Left lobe of liver (tissue), 2 donors: ENCODE measurements around the gene EPN1. TPM values are rescaled to one million over a fixed set of nuclear protein-coding genes. Genes with fewer than 3 reads are reported as not detected.

ENCODE experiments used
- ATAC-seq: fragments of 200-7000 bp; cut with Tn5 transposase; one replicate; pipeline ENCODE4 v1.9.1; 2020; ENCODE audit warnings: mild to moderate bottlenecking, moderate library complexity
- DNase-seq: peaks from one replicate; pipeline ENCODE4 v3.0.0-alpha.2; 2020; ENCODE audit warnings: low spot score
- total RNA-seq: library from RNA; stranded (reverse); gene quantifications from one replicate; pipeline ENCODE4 v1.2.1, GENCODE V29; 2021
- donor health status: DM: no; HTN: no; CAD: no; lungs with moderate emphysema.
- donor health status: DM: no; HTN: yes; CAD: no.

The EPN1 gene
- total RNA-seq, 1 donor from 2014 or later = 148 TPM

GRCh38 chr19:55691561-55692481, 16.8 kb downstream of the EPN1 start:
- DNase-seq = no peak

GRCh38 chr19:55692681-55693081, 17.7 kb downstream of the EPN1 start:
- DNase-seq = no peak
- ATAC-seq = no peak

More at GRCh38 chr19:55691561-55692481, 16.8 kb downstream of the EPN1 start:
- ATAC-seq = no peak

- DNase-seq (no peak), ATAC-seq (no peak)
Measured at GRCh38 chr19:55693336-55693974, 18.4 kb downstream of the EPN1 start.

- ATAC-seq = no peak
- DNase-seq = no peak
Measured at GRCh38 chr19:55694241-55694655, 19.2 kb downstream of the EPN1 start.

- DNase-seq = peak; percentile 37
- no peak for ATAC-seq
Measured at GRCh38 chr19:55694656-55695491, 19.8 kb downstream of the EPN1 start.

GRCh38 chr19:55695511-55696290, 20.7 kb downstream of the EPN1 start:
- peak; percentile 38 for DNase-seq
- no peak for ATAC-seq

GRCh38 chr19:55696301-55697068, 21.5 kb downstream of the EPN1 start:
- DNase-seq = peak; percentile 38
- no peak for ATAC-seq

GRCh38 chr19:55697069-55697440, 22.0 kb downstream of the EPN1 start:
- ATAC-seq = no peak

GRCh38 chr19:55697698-55698097, 22.7 kb downstream of the EPN1 start:
- DNase-seq = no peak

More at GRCh38 chr19:55697069-55697440, 22.0 kb downstream of the EPN1 start:
- DNase-seq = peak; percentile 34

GRCh38 chr19:55698256-55698655, 23.2 kb downstream of the EPN1 start:
- no peak for DNase-seq
- ATAC-seq = no peak

More at GRCh38 chr19:55697698-55698097, 22.7 kb downstream of the EPN1 start:
- ATAC-seq = no peak

GRCh38 chr19:55699221-55699620, 24.2 kb downstream of the EPN1 start:
- DNase-seq = peak; percentile 29
- ATAC-seq = no peak

- no peak for DNase-seq
Measured at GRCh38 chr19:55700813-55701212, 25.8 kb downstream of the EPN1 start.

GRCh38 chr19:55702131-55702627, 27.2 kb downstream of the EPN1 start:
- DNase-seq (no peak), ATAC-seq (no peak)

More at GRCh38 chr19:55700813-55701212, 25.8 kb downstream of the EPN1 start:
- no peak for ATAC-seq

- ATAC-seq (peak; percentile 70), DNase-seq (peak; percentile 50)
Measured at GRCh38 chr19:55703790-55704215, 28.8 kb downstream of the EPN1 start.

- peak; percentile 43 for ATAC-seq
- DNase-seq = peak; percentile 24
Measured at GRCh38 chr19:55704494-55705245, 29.6 kb downstream of the EPN1 start.

- ATAC-seq = no peak
- DNase-seq = no peak
Measured at GRCh38 chr19:55705972-55706371, 30.9 kb downstream of the EPN1 start.

GRCh38 chr19:55711719-55712118, 36.7 kb downstream of the EPN1 start:
- DNase-seq (no peak), ATAC-seq (peak; percentile 12)
